HepG2 (cell line): ENCODE results near the gene C9. TPM values are rescaled to one million over a fixed set of nuclear protein-coding genes. Genes with fewer than 3 reads are reported as not detected.

Experiments
- ATAC-seq: fragments of 200-7000 bp; cut with Tn5 transposase; 3 replicates; pipeline ENCODE4 v1.9.1; 2020; ENCODE audit warnings: mild to moderate bottlenecking, moderate library complexity
- BruUV-seq: library from RNA; stranded (reverse); fragments of 400-500 nt; replicated peaks from 2 replicates; lab custom pipeline; 2021; lab: Mats Ljungman, UMichigan
- CTCF ChIA-PET: fragments of 300-600 bp; formaldehyde crosslinking; extraction: SDS; loops from one replicate; lab custom pipeline; 2021; ENCODE audit warnings: low total read pairs, inconsistent platforms, low intra/inter-chr PET ratio; lab: Yijun Ruan, JAX
- POLR2A ChIA-PET: fragments of 350-600 bp; sonication (Branson Sonifier 250); formaldehyde crosslinking; loops from one replicate; lab custom pipeline; 2020; ENCODE audit warnings: antibody characterized with exemption, inconsistent platforms; lab: Yijun Ruan, JAX
- DNase-seq: peaks from one replicate; pipeline ENCODE4 v3.0.0-alpha.2; 2015; ENCODE audit warnings: low spot score
- FAIRE-seq: peaks from 3 replicates; lab custom pipeline; 2011; peaks lifted over from hg19 to GRCh38; lab: Jason Lieb, UNC
- H2AFZ ChIP-seq: one replicate; pipeline ENCODE4 v1.6.1; 2011; ENCODE audit warnings: low read length, inconsistent platforms
- H3K27ac ChIP-seq: fragments of 300-600 bp; 3 replicates; pipeline ENCODE4 v1.8.0; 2011; ENCODE audit warnings: mixed run types, mild to moderate bottlenecking, mixed read lengths, low read length, inconsistent platforms; ENCODE audit not compliant: insufficient read depth; ENCODE audit errors: extremely low read length
- H3K27me3 ChIP-seq, 2 experiments: fragments of 200-600 bp in 1 of 2; 2 replicates in 1 of 2; 3 replicates in 1 of 2; pipeline versions ENCODE4 v1.6.0 to v1.8.0; 2011; ENCODE audit warnings: low read length in 2 of 2, mild to moderate bottlenecking in 2 of 2, moderate library complexity in 2 of 2, inconsistent platforms in 1 of 2; ENCODE audit not compliant: insufficient read depth in 2 of 2, control insufficient read depth in 1 of 2
- H3K36me3 ChIP-seq, 2 experiments: fragments of 200-600 bp in 1 of 2; replicated peaks in 1 of 2; 2 replicates in 1 of 2; 3 replicates in 1 of 2; pipeline versions ENCODE4 v1.5.1 to v1.8.0; 2011; ENCODE audit warnings: low read length in 2 of 2, inconsistent platforms in 1 of 2; ENCODE audit not compliant: insufficient read depth in 2 of 2, control insufficient read depth in 1 of 2
- H3K4me1 ChIP-seq: 2 replicates; pipeline ENCODE4 v1.5.1; 2012; ENCODE audit warnings: low read length, inconsistent platforms; ENCODE audit not compliant: insufficient read depth
- H3K4me2 ChIP-seq: 2 replicates; pipeline ENCODE4 v1.6.0; 2011; ENCODE audit warnings: low read depth, low read length, inconsistent platforms
- H3K4me3 ChIP-seq, 3 experiments: fragments of 200-600 bp in 1 of 3; sonication (generic), shearing (Covaris generic) in 1 of 3; replicated peaks in 1 of 3; 2 replicates each; pipeline ENCODE4 v1.5.1; 2011 to 2016; ENCODE audit warnings: low read length in 3 of 3, inconsistent platforms in 2 of 3, low read depth in 2 of 3, mild to moderate bottlenecking in 2 of 3, control low read depth in 1 of 3, mixed read lengths in 1 of 3; ENCODE audit not compliant: insufficient read depth in 1 of 3
- H3K79me2 ChIP-seq: one replicate; pipeline ENCODE4 v1.6.1; 2011; ENCODE audit warnings: low read length, inconsistent platforms; ENCODE audit not compliant: insufficient read depth
- H3K9ac ChIP-seq: 2 replicates; pipeline ENCODE4 v1.6.0; 2011; ENCODE audit warnings: mild to moderate bottlenecking, low read depth, low read length, inconsistent platforms; ENCODE audit not compliant: insufficient read depth
- H3K9me3 ChIP-seq: 2 replicates; pipeline ENCODE4 v1.5.1; 2012; ENCODE audit warnings: mild to moderate bottlenecking, low read length
- H4K20me1 ChIP-seq: 2 replicates; pipeline ENCODE4 v1.6.0; 2011; ENCODE audit warnings: inconsistent platforms, mild to moderate bottlenecking, low read length, moderate library complexity; ENCODE audit not compliant: insufficient read depth
- CHD4 ChIP-seq: fragments of 200-600 bp; sonication (generic); IDR thresholded peaks from 2 replicates; pipeline ENCODE4 v1.7.0; 2017; ENCODE audit warnings: mild to moderate bottlenecking, low read length, borderline replicate concordance
- GLI4 ChIP-seq: sonication (generic); formaldehyde crosslinking; IDR thresholded peaks from 2 replicates; pipeline ENCODE4 v1.5.1; 2020; ENCODE audit warnings: missing genetic modification reagents, mild to moderate bottlenecking, moderate library complexity, borderline replicate concordance
- GLMP ChIP-seq: sonication (generic); formaldehyde crosslinking; IDR thresholded peaks from 2 replicates; pipeline ENCODE4 v1.9.0; 2021; ENCODE audit warnings: missing genetic modification reagents, mild to moderate bottlenecking, borderline replicate concordance
- IKZF1 ChIP-seq: fragments of 450-650 bp; IDR thresholded peaks from 2 replicates; pipeline ENCODE4 v1.7.1; 2016
- KAT8 ChIP-seq: IDR thresholded peaks from 2 replicates; pipeline ENCODE4 v1.6.1; 2016; ENCODE audit warnings: missing genetic modification reagents, missing compliant biosample characterization
- THAP11 ChIP-seq: IDR thresholded peaks from 2 replicates; pipeline ENCODE4 v1.6.1; 2016; ENCODE audit warnings: missing biosample characterization, missing genetic modification reagents
- WIZ ChIP-seq: sonication (generic); formaldehyde crosslinking; IDR thresholded peaks from 2 replicates; pipeline ENCODE4 v1.5.1; 2020; ENCODE audit warnings: mild to moderate bottlenecking, missing genetic modification reagents
- ZNF264 ChIP-seq: sonication (generic); formaldehyde crosslinking; IDR thresholded peaks from 2 replicates; pipeline ENCODE4 v1.4.0; 2020; ENCODE audit warnings: missing genetic modification reagents
- ZNF737 ChIP-seq: sonication (generic); formaldehyde crosslinking; IDR thresholded peaks from 2 replicates; pipeline ENCODE4 v1.5.0; 2020; ENCODE audit warnings: missing genetic modification reagents, mild to moderate bottlenecking, borderline replicate concordance
- WGBS: methylation state at CpG from one replicate; pipeline ENCODE4 v1.1.6; 2017; ENCODE audit warnings: low lambda C conversion rate; 5-methylcytosine and 5-hydroxymethylcytosine counted together
- in situ Hi-C: cut with HindIII; loops from 2 replicates; pipeline ENCODE4 v1.10.0; 2017; ENCODE audit warnings: low pct_unique_long_range_greater_than_20kb; ENCODE audit not compliant: extremely low pct_ligation_motif_present
- intact Hi-C: fragments of 100-400 bp; cut with micrococcal nuclease; formaldehyde crosslinking; loops from one replicate; pipeline ENCODE4 v1.10.0; 2022; ENCODE audit not compliant: unreplicated experiment
- polyA plus RNA-seq, 8 experiments: library from polyadenylated mRNA; depleted of rRNA in 3 of 8; stranded (reverse) in 7 of 8; unstranded in 1 of 8; fragments of >200 nt; fragmentation: Illumina TruSeq in 4 of 8; extraction: Trizol in 4 of 8; gene quantifications; 2 replicates each; pipeline versions ENCODE4 v1.2.1 to v1.2.3, GENCODE V29; 2011 to 2016; ENCODE audit warnings: low read depth in 4 of 8, missing spikeins in 1 of 8, mixed read lengths in 1 of 8; ENCODE audit not compliant: insufficient read depth in 1 of 8
- total RNA-seq, 5 experiments: library from RNA; depleted of rRNA; stranded (reverse); fragments of >200 nt; fragmentation: Illumina TruSeq; extraction: Trizol; gene quantifications; 2 replicates each; pipeline ENCODE4 v1.2.3, GENCODE V29; 2016; ENCODE audit warnings: low read depth in 1 of 5

The C9 gene
- total and polyA plus RNA-seq, 2 of the 13 experiments (the other 11 are each of a cell fraction or from before 2014, with no cell fraction given) = not detected

GRCh38 chr5:39360471-39361111 is 3.7 kb downstream of the C9 start:
- ATAC-seq (no peak), FAIRE-seq (no peak), DNase-seq (no peak)
- POLR2A ChIA-PET = no interaction called here
- in situ Hi-C loops (no loop called here), intact Hi-C loops (loop anchor here (10.0 kb wide), 1 partner anchor 146 kb away; the partner anchor contains the start of gene FYB1)
- Histone ChIP-seq H3K36me3 (no peaks in the 10 kb centered on the region), H3K9ac (no peak overlapping the region), H3K27me3 (no peaks in the 10 kb centered on the region), H4K20me1 (no peaks in the 10 kb centered on the region), H3K4me1 (no peaks in the 10 kb centered on the region), H3K79me2 (no peaks in the 10 kb centered on the region), H3K9me3 (no peaks in the 10 kb centered on the region), H2AFZ (no peak overlapping the region), H3K4me3 (no peak overlapping the region), H3K4me2 (no peak overlapping the region), H3K27ac (no peak overlapping the region)
- no TSS peak for BruUV-seq
- CTCF ChIA-PET = no interaction called here
- WGBS = 57% methylated on average over 5 of the region's 5 CpGs
- no peak for TF ChIP-seq GLMP (CRISPR knock-in tag)
- no peak for TF ChIP-seq ZNF737 (CRISPR knock-in tag)
- no peak for TF ChIP-seq IKZF1
- no peak for TF ChIP-seq THAP11 (CRISPR knock-in tag)
- TF ChIP-seq CHD4 = no peak
- TF ChIP-seq ZNF264 = no peak
- no peak for TF ChIP-seq KAT8 (CRISPR knock-in tag)
- no peak for TF ChIP-seq WIZ (CRISPR knock-in tag)
- TF ChIP-seq GLI4 (CRISPR knock-in tag) = no peak
